K562 (cell line): ENCODE results near the gene SPTBN4. TPM values are rescaled to one million over a fixed set of nuclear protein-coding genes. Genes with fewer than 3 reads are reported as not detected.

ENCODE experiments used
- CBFA2T3 ChIP-seq: fragments of 450-650 bp; IDR thresholded peaks from 2 replicates; pipeline ENCODE4 v1.6.1; 2017
- CXXC5 ChIP-seq: fragments of 250-450 bp; sonication (Bioruptor Pico); IDR thresholded peaks from 2 replicates; pipeline ENCODE4 v1.8.0; 2022; ENCODE audit warnings: inconsistent platforms, mild to moderate bottlenecking, moderate library complexity
- DPF2 ChIP-seq: fragments of 450-650 bp; IDR thresholded peaks from 2 replicates; pipeline ENCODE4 v1.6.1; 2016
- FIP1L1 ChIP-seq: fragments of 200-400 bp; formaldehyde crosslinking; IDR thresholded peaks from 2 replicates; pipeline ENCODE4 v1.6.1; 2018; ENCODE audit warnings: mild to moderate bottlenecking, low read depth, low read length; ENCODE audit not compliant: poor library complexity, severe bottlenecking
- GATA2 ChIP-seq: sonication (generic); formaldehyde crosslinking; IDR thresholded peaks from 2 replicates; pipeline ENCODE4 v1.4.0; 2020; ENCODE audit warnings: mild to moderate bottlenecking, missing genetic modification reagents
- JUN ChIP-seq, 2 experiments: sonication (generic) in 1 of 2; formaldehyde crosslinking in 1 of 2; IDR thresholded peaks; 2 replicates each; pipeline versions ENCODE4 v1.6.1 to v1.8.0; 2012 to 2022; ENCODE audit warnings: borderline replicate concordance in 2 of 2, mild to moderate bottlenecking in 2 of 2, improper control_type of control experiment in 1 of 2, low read depth in 1 of 2, low read length in 1 of 2, missing genetic modification reagents in 1 of 2
- KAT8 ChIP-seq: fragments of 450-650 bp; IDR thresholded peaks from 2 replicates; pipeline ENCODE4 v1.6.1; 2016; ENCODE audit warnings: low read depth, mild to moderate bottlenecking
- MEIS2 ChIP-seq: fragments of 450-650 bp; IDR thresholded peaks from 2 replicates; pipeline ENCODE4 v1.6.1; 2014; ENCODE audit warnings: mild to moderate bottlenecking; ENCODE audit not compliant: partially characterized antibody
- PHTF2 ChIP-seq: fragments of 250-450 bp; sonication (Bioruptor Pico); IDR thresholded peaks from 2 replicates; pipeline ENCODE4 v1.5.0; 2021; ENCODE audit warnings: mild to moderate bottlenecking
- POLR3G ChIP-seq: IDR thresholded peaks from 2 replicates; pipeline ENCODE4 v1.6.1; 2011; ENCODE audit not compliant: insufficient read length, insufficient replicate concordance; ENCODE audit errors: extremely low read depth
- RBM34 ChIP-seq: fragments of 200-400 bp; formaldehyde crosslinking; IDR thresholded peaks from 2 replicates; pipeline ENCODE4 v1.6.1; 2018; ENCODE audit warnings: low read length, borderline replicate concordance; ENCODE audit not compliant: insufficient read depth
- SP2 ChIP-seq: IDR thresholded peaks from 2 replicates; pipeline ENCODE4 v1.6.1; 2011; ENCODE audit warnings: mild to moderate bottlenecking, low read depth, low read length, moderate library complexity; ENCODE audit not compliant: poor library complexity, severe bottlenecking; ENCODE audit errors: extremely low read depth
- TEAD2 ChIP-seq: fragments of 450-650 bp; IDR thresholded peaks from 2 replicates; pipeline ENCODE4 v1.6.1; 2016; ENCODE audit warnings: missing genetic modification characterization, control low read depth, missing compliant biosample characterization
- TEAD4 ChIP-seq, 2 experiments: sonication (generic) in 1 of 2; formaldehyde crosslinking in 1 of 2; IDR thresholded peaks; 2 replicates each; pipeline versions ENCODE4 v1.6.1 to v1.8.0; 2012 to 2022; ENCODE audit warnings: borderline replicate concordance in 1 of 2, inconsistent platforms in 1 of 2, low read length in 1 of 2, mild to moderate bottlenecking in 1 of 2, missing genetic modification reagents in 1 of 2
- ZBTB17 ChIP-seq: fragments of 450-650 bp; formaldehyde crosslinking; IDR thresholded peaks from 2 replicates; pipeline ENCODE4 v1.4.0; 2020; ENCODE audit warnings: mild to moderate bottlenecking
- ZC3H4 ChIP-seq: sonication (generic); formaldehyde crosslinking; IDR thresholded peaks from 2 replicates; pipeline ENCODE4 v1.9.0; 2021; ENCODE audit warnings: missing genetic modification reagents, borderline replicate concordance
- ZNF224 ChIP-seq: sonication (generic); formaldehyde crosslinking; IDR thresholded peaks from 2 replicates; pipeline ENCODE4 v1.8.0; 2022; ENCODE audit warnings: mild to moderate bottlenecking, missing genetic modification reagents
- ZNF253 ChIP-seq: fragments of 250-450 bp; sonication (Bioruptor Pico); conservative IDR thresholded peaks from 2 replicates; pipeline ENCODE4 v1.6.1; 2021; ENCODE audit warnings: mild to moderate bottlenecking
- polyA plus RNA-seq, 8 experiments: library from polyadenylated mRNA; depleted of rRNA in 4 of 8; stranded (reverse) in 5 of 8; unstranded in 3 of 8; fragments of >200 nt; fragmentation: Nextera tagmentation in 2 of 8; fragmentation: Illumina TruSeq in 1 of 8; extraction: Ambion mirVana in 2 of 8; extraction: Trizol in 1 of 8; gene quantifications; 2 replicates each; pipeline versions ENCODE4 v1.2.1 to v1.2.3, GENCODE V29; 2011 to 2014; ENCODE audit warnings: inconsistent platforms in 1 of 8, missing spikeins in 1 of 8
- total RNA-seq, 7 experiments: library from RNA; depleted of rRNA in 6 of 7; stranded (reverse); fragments of >200 nt in 6 of 7; fragmentation: Illumina TruSeq in 2 of 7; extraction: Trizol in 2 of 7; gene quantifications; 2 replicates each; pipeline versions ENCODE4 v1.2.1 to v1.2.3, GENCODE V29; 2011 to 2021; ENCODE audit warnings: low replicate concordance in 1 of 7
- TF ChIP-seq, protein P1 (sequence below): fragments of 250-450 bp; sonication (Bioruptor Pico); IDR thresholded peaks from 2 replicates; pipeline ENCODE4 v1.4.0; 2020; ENCODE audit warnings: borderline replicate concordance
- TF ChIP-seq, protein P2 (sequence below), 2 experiments: IDR thresholded peaks in 1 of 2; conservative IDR thresholded peaks in 1 of 2; 2 replicates each; pipeline ENCODE4 v1.6.1; 2016; ENCODE audit warnings: low read depth in 2 of 2, mild to moderate bottlenecking in 1 of 2, missing compliant biosample characterization in 1 of 2, missing genetic modification characterization in 1 of 2, moderate library complexity in 1 of 2

Gene SPTBN4
- total and polyA plus RNA-seq, 9 of the 15 experiments (the other 6 are each of a cell fraction or from before 2014, with no cell fraction given) = 0.01 to 1.5 (median 0.86) TPM

DNA sequence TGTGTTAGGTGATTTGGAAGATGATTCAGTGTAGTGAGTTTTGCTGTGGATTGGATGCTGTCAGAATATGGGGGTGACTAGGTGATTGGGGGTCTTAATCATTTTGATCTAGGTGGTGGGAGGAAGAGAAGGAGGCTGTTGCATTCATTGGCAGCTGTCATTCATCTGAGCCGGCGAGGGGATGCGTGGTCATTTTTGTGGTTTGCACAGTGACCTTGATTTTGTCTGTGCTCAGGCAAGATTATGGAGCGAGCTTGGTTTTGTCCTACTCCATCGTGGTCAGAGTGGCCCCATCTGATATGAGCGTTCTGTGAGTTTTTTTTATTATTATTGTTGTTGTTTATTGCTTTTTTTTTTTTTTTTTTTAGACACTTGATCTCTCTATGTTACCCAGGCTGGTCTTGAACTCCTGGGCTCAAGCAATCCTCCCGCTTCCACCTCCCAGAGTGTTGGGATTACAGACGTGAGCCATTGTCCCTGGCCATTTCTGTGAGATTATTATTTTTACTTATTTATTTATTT is 42.0 kb downstream of the SPTBN4 start (continued):
- TF ChIP-seq JUN (IDR thresholded peaks at IDR 0.05; ENCODE audit: borderline replicate concordance, low read depth, low read length) (no peak), JUN (CRISPR knock-in tag; IDR thresholded peaks at IDR 0.05; ENCODE audit: borderline replicate concordance) (no peak), POLR3G (no peak), FIP1L1 (no peak), RBM34 (no peak), ZBTB17 (CRISPR knock-in tag) (no peak), CBFA2T3 (peak; percentile 74), KAT8 (no peak), ZNF253 (no peak), ZC3H4 (no peak), PHTF2 (CRISPR knock-in tag) (no peak), DPF2 (peak; percentile 48; the same call in 1 of the 2 replicates), TEAD2 (tag) (no peak), TEAD4 (IDR thresholded peaks at IDR 0.05; ENCODE audit: low read length) (peak; percentile 41; the same call in 1 of the 2 replicates), TEAD4 (CRISPR knock-in tag; IDR thresholded peaks at IDR 0.05; ENCODE audit: borderline replicate concordance) (no peak), SP2 (no peak), ZNF224 (CRISPR knock-in tag) (no peak), GATA2 (peak; percentile 38; the same call in 1 of the 2 replicates), CXXC5 (CRISPR knock-in tag) (0 out of 2 replicates have a peak, but pooled peaks have one; percentile 17), MEIS2 (peak; percentile 83)
- TF ChIP-seq, protein P1, sequence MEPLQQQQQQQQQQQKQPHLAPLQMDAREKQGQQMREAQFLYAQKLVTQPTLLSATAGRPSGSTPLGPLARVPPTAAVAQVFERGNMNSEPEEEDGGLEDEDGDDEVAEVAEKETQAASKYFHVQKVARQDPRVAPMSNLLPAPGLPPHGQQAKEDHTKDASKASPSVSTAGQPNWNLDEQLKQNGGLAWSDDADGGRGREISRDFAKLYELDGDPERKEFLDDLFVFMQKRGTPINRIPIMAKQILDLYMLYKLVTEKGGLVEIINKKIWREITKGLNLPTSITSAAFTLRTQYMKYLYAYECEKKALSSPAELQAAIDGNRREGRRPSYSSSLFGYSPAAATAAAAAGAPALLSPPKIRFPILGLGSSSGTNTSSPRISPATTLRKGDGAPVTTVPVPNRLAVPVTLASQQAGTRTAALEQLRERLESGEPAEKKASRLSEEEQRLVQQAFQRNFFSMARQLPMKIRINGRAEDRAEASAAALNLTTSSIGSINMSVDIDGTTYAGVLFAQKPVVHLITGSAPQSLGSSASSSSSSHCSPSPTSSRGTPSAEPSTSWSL (CRISPR knock-in tag) = no peak
- TF ChIP-seq, protein P2, sequence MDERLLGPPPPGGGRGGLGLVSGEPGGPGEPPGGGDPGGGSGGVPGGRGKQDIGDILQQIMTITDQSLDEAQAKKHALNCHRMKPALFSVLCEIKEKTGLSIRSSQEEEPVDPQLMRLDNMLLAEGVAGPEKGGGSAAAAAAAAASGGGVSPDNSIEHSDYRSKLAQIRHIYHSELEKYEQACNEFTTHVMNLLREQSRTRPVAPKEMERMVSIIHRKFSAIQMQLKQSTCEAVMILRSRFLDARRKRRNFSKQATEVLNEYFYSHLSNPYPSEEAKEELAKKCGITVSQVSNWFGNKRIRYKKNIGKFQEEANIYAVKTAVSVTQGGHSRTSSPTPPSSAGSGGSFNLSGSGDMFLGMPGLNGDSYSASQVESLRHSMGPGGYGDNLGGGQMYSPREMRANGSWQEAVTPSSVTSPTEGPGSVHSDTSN (CRISPR knock-in tag; IDR thresholded peaks at IDR 0.05; ENCODE audit: low read depth) = no peak
- TF ChIP-seq, protein P2 (tag; conservative IDR thresholded peaks at IDR 0.05; ENCODE audit: low read depth) = 0 out of 2 replicates have a peak, but pooled peaks have one; percentile 30
